H1 (cell line): ENCODE measurements around the gene ANKRD31. TPM values are rescaled to one million over a fixed set of nuclear protein-coding genes. Genes with fewer than 3 reads are reported as not detected.

Experiments
- CTCF ChIA-PET: fragments of 300-600 bp; sonication (Branson Sonifier 250); formaldehyde crosslinking; loops from one replicate; lab custom pipeline; 2021; ENCODE audit not compliant: partially characterized antibody; lab: Charles Lee
- POLR2A ChIA-PET: fragments of 300-600 bp; sonication (Branson Sonifier 250); formaldehyde crosslinking; loops from one replicate; lab custom pipeline; 2021; ENCODE audit warnings: inconsistent platforms; ENCODE audit not compliant: partially characterized antibody; lab: Charles Lee
- DNase-seq, 2 experiments: peaks; one replicate each; pipeline versions ENCODE4 v3.0.0 to v3.0.0-alpha.2; 2010 to 2022; ENCODE audit warnings: low spot score in 2 of 2, low read depth in 1 of 2, mixed read lengths in 1 of 2
- FAIRE-seq: peaks from 2 replicates; lab custom pipeline; 2011; peaks lifted over from hg19 to GRCh38; lab: Jason Lieb, UNC
- H2AFZ ChIP-seq: 2 replicates; pipeline ENCODE4 v1.8.1; 2012; ENCODE audit warnings: low read length, inconsistent platforms
- H2AK5ac ChIP-seq: 2 replicates; pipeline ENCODE4 v1.6.1; 2013; ENCODE audit warnings: low read depth, low read length
- H2BK120ac ChIP-seq: replicated peaks from 2 replicates; pipeline ENCODE3; 2013; ENCODE audit warnings: low read depth, low read length, inconsistent platforms
- H2BK12ac ChIP-seq: 2 replicates; pipeline ENCODE4 v1.6.1; 2013; ENCODE audit warnings: low read depth, low read length
- H2BK15ac ChIP-seq: 2 replicates; pipeline ENCODE4 v1.6.1; 2013; ENCODE audit warnings: low read length
- H2BK20ac ChIP-seq: 2 replicates; pipeline ENCODE4 v1.6.1; 2013; ENCODE audit warnings: low read length
- H2BK5ac ChIP-seq: 2 replicates; pipeline ENCODE4 v1.6.1; 2013; ENCODE audit warnings: low read depth, low read length
- H3K14ac ChIP-seq: 2 replicates; pipeline ENCODE4 v1.6.1; 2013; ENCODE audit warnings: inconsistent platforms; ENCODE audit not compliant: insufficient read length
- H3K18ac ChIP-seq: 2 replicates; pipeline ENCODE4 v1.6.1; 2013; ENCODE audit warnings: low read length; ENCODE audit errors: extremely low read depth
- H3K23ac ChIP-seq: 2 replicates; pipeline ENCODE4 v1.6.1; 2013; ENCODE audit warnings: inconsistent platforms; ENCODE audit not compliant: insufficient read length
- H3K23me2 ChIP-seq: 2 replicates; pipeline ENCODE4 v1.6.1; 2013; ENCODE audit warnings: low read depth, low read length
- H3K27ac ChIP-seq: 2 replicates; pipeline ENCODE4 v1.6.1; 2011; ENCODE audit warnings: low read depth, low read length, inconsistent platforms
- H3K27me3 ChIP-seq, 4 experiments: replicated peaks in 1 of 4; 1 replicate in 1 of 4; 2 replicates in 3 of 4; pipeline versions ENCODE4 v1.6.1 to v1.8.1; 2011 to 2013; ENCODE audit warnings: low read length in 3 of 4, mild to moderate bottlenecking in 3 of 4, inconsistent platforms in 2 of 4, mixed read lengths in 2 of 4, moderate library complexity in 1 of 4; ENCODE audit not compliant: control insufficient read depth in 3 of 4, insufficient read depth in 3 of 4; ENCODE audit errors: extremely low read depth in 1 of 4
- H3K36me3 ChIP-seq, 4 experiments: 2 replicates each; pipeline versions ENCODE4 v1.6.1 to v1.8.1; 2011 to 2013; ENCODE audit warnings: mild to moderate bottlenecking in 4 of 4, low read length in 3 of 4, moderate library complexity in 2 of 4, control low read depth in 1 of 4, inconsistent platforms in 1 of 4; ENCODE audit not compliant: insufficient read depth in 4 of 4, control insufficient read depth in 2 of 4
- H3K4ac ChIP-seq: replicated peaks from 2 replicates; pipeline ENCODE3; 2013; ENCODE audit warnings: low read length, low read depth, mixed read lengths, inconsistent platforms; ENCODE audit not compliant: insufficient read length
- H3K4me1 ChIP-seq, 4 experiments: replicated peaks in 1 of 4; 1 replicate in 1 of 4; 2 replicates in 3 of 4; pipeline versions ENCODE4 v1.6.1 to v1.8.1; 2011 to 2013; ENCODE audit warnings: low read length in 3 of 4, inconsistent platforms in 2 of 4, mixed read lengths in 1 of 4; ENCODE audit not compliant: insufficient read depth in 4 of 4, control insufficient read depth in 3 of 4
- H3K4me2 ChIP-seq, 2 experiments: 2 replicates each; pipeline versions ENCODE4 v1.6.1 to v1.8.1; 2011 to 2013; ENCODE audit warnings: low read depth in 2 of 2, low read length in 2 of 2, control low read depth in 1 of 2, inconsistent platforms in 1 of 2, mild to moderate bottlenecking in 1 of 2; ENCODE audit not compliant: insufficient read depth in 1 of 2
- H3K4me3 ChIP-seq, 4 experiments: fragments of 200-600, 300-600 bp in 1 of 4; sonication (generic), shearing (Covaris generic), sonication (Bioruptor Twin) in 1 of 4; 2 replicates each; pipeline versions ENCODE4 v1.5.1 to v1.8.1; 2011 to 2016; ENCODE audit warnings: low read length in 4 of 4, low read depth in 3 of 4, control low read depth in 2 of 4, inconsistent platforms in 2 of 4, mild to moderate bottlenecking in 2 of 4, mixed read lengths in 1 of 4, moderate library complexity in 1 of 4; ENCODE audit not compliant: insufficient read depth in 2 of 4; ENCODE audit errors: extremely low read depth in 1 of 4
- H3K56ac ChIP-seq: replicated peaks from 2 replicates; pipeline ENCODE3; 2013; ENCODE audit warnings: low read depth, mild to moderate bottlenecking, mixed read lengths, low read length, inconsistent platforms; ENCODE audit not compliant: insufficient read length
- H3K79me1 ChIP-seq: 2 replicates; pipeline ENCODE4 v1.6.1; 2013; ENCODE audit warnings: low read depth, low read length, control low read depth
- H3K79me2 ChIP-seq, 2 experiments: 2 replicates each; pipeline versions ENCODE4 v1.6.1 to v1.8.1; 2012 to 2013; ENCODE audit warnings: low read length in 2 of 2, mild to moderate bottlenecking in 2 of 2, inconsistent platforms in 1 of 2; ENCODE audit not compliant: insufficient read depth in 2 of 2, control insufficient read depth in 1 of 2
- H3K9ac ChIP-seq, 4 experiments: replicated peaks in 1 of 4; 1 replicate in 1 of 4; 2 replicates in 3 of 4; pipeline versions ENCODE4 v1.6.1 to v1.8.1; 2011 to 2013; ENCODE audit warnings: low read depth in 3 of 4, low read length in 3 of 4, control low read depth in 2 of 4, mild to moderate bottlenecking in 2 of 4, moderate library complexity in 2 of 4, inconsistent platforms in 1 of 4; ENCODE audit errors: extremely low read depth in 1 of 4
- H3K9me3 ChIP-seq, 2 experiments: 2 replicates each; pipeline versions ENCODE4 v1.6.1 to v1.8.1; 2012 to 2013; ENCODE audit warnings: mild to moderate bottlenecking in 2 of 2, moderate library complexity in 2 of 2, control low read depth in 1 of 2, inconsistent platforms in 1 of 2, low read depth in 1 of 2, low read length in 1 of 2, mixed read lengths in 1 of 2; ENCODE audit not compliant: insufficient read depth in 2 of 2
- H4K20me1 ChIP-seq, 2 experiments: replicated peaks in 1 of 2; 2 replicates each; pipeline versions ENCODE3 to v1.8.1; 2011 to 2013; ENCODE audit warnings: inconsistent platforms in 2 of 2, low read length in 2 of 2, mild to moderate bottlenecking in 1 of 2; ENCODE audit not compliant: insufficient read depth in 2 of 2, control insufficient read depth in 1 of 2
- H4K5ac ChIP-seq: 2 replicates; pipeline ENCODE4 v1.6.1; 2013; ENCODE audit warnings: low read length, low read depth, mixed read lengths, inconsistent platforms; ENCODE audit not compliant: insufficient read length
- H4K8ac ChIP-seq: 2 replicates; pipeline ENCODE4 v1.8.0; 2013; ENCODE audit warnings: mild to moderate bottlenecking, moderate library complexity, low read length, inconsistent platforms; ENCODE audit not compliant: insufficient read depth; ENCODE audit errors: extremely low read depth
- H4K91ac ChIP-seq: replicated peaks from 2 replicates; pipeline ENCODE3; 2013; ENCODE audit warnings: low read length, mixed read lengths, inconsistent platforms; ENCODE audit not compliant: insufficient read length
- ZNF274 ChIP-seq: IDR thresholded peaks from 2 replicates; pipeline ENCODE4 v1.7.0; 2012; ENCODE audit warnings: low read length, borderline replicate concordance; ENCODE audit errors: extremely low read depth
- WGBS, 2 experiments: shearing (Covaris generic) in 1 of 2; methylation state at CpG; one replicate each; pipeline versions ENCODE4 v1.1.6 to v1.1.7; 2013 to 2015; ENCODE audit warnings: low lambda C conversion rate in 2 of 2, mixed read lengths in 2 of 2, inconsistent platforms in 1 of 2, low coverage in 1 of 2, missing lambda C conversion rate in 1 of 2; ENCODE audit not compliant: insufficient replicate concordance in 2 of 2, insufficient coverage in 1 of 2, insufficient read length in 1 of 2; ENCODE audit errors: extremely low coverage in 1 of 2, missing lambda C conversion rate in 1 of 2; 5-methylcytosine and 5-hydroxymethylcytosine counted together
- polyA plus RNA-seq, 7 experiments: library from polyadenylated mRNA; depleted of rRNA in 3 of 7; stranded (reverse) in 5 of 7; unstranded in 2 of 7; fragments of >200 nt in 5 of 7; fragments of 200-250 nt in 2 of 7; gene quantifications; 1 replicate in 5 of 7; 2 replicates in 1 of 7; 4 replicates in 1 of 7; pipeline versions ENCODE4 v1.2.1 to v1.2.3, GENCODE V29; 2011 to 2013; ENCODE audit warnings: missing spikeins in 2 of 7, mixed read lengths in 2 of 7
- total RNA-seq: library from RNA; stranded (reverse); fragmentation: NEBNext Ultra II Directional; extraction: Animal tissue kit (Norgen Biotek cat#: 25700); gene quantifications from 2 replicates; pipeline ENCODE4 v1.2.1, GENCODE V29; 2021

Gene ANKRD31
- total and polyA plus RNA-seq, 2 of the 8 experiments (the other 6 are each of a cell fraction or from before 2014, with no cell fraction given), result 0.05 to 0.06 TPM

- TF ChIP-seq ZNF274, result no peak
- Histone ChIP-seq H4K5ac (no peak overlapping the region), H4K8ac (no peak overlapping the region), H3K4ac (no peak overlapping the region), H2AFZ (no peak overlapping the region), H3K18ac (no peak overlapping the region), H4K91ac (no peak overlapping the region), H3K9me3 (no peaks in the 10 kb centered on the region), H3K27ac (no peak overlapping the region), H3K27me3 (no peaks in the 10 kb centered on the region), H2BK12ac (no peak overlapping the region), H3K79me2 (no peaks in the 10 kb centered on the region), H2BK5ac (no peak overlapping the region), H3K23ac (no peak overlapping the region), H3K14ac (no peak overlapping the region), H2BK120ac (no peak overlapping the region), H3K36me3 (no peaks in the 10 kb centered on the region), H3K4me2 (no peak overlapping the region), H2AK5ac (no peak overlapping the region), H3K4me3 (no peak overlapping the region), H2BK20ac (no peak overlapping the region), H3K23me2 (no peaks in the 10 kb centered on the region), H3K9ac (no peak overlapping the region), H3K56ac (no peak overlapping the region), H2BK15ac (no peak overlapping the region), H3K79me1 (no peaks in the 10 kb centered on the region), H3K4me1 (no peaks in the 10 kb centered on the region), H4K20me1 (no peaks in the 10 kb centered on the region)
- CTCF ChIA-PET, result interaction anchor here (0.9 to 1.4 kb wide), 4 partner anchors 13 to 254 kb away, joined by 3 to 4 read pairs (median 4); no protein-coding TSS in a partner anchor
- POLR2A ChIA-PET, result no interaction called here
- no peak for FAIRE-seq
- no peak for DNase-seq
- WGBS, 2 experiments, result 97% methylated on average over 2 of the region's 2 CpGs; no CpG with 5 or more reads in 1 of the 2 experiments
Observed at GRCh38 chr5:75189353-75189752, 47.3 kb downstream of the ANKRD31 start.
